K562 (cell line): ENCODE measurements around the gene GPC3. TPM values are rescaled to one million over a fixed set of nuclear protein-coding genes. Genes with fewer than 3 reads are reported as not detected.

ENCODE experiments used
- ATAC-seq: fragments of 200-7000 bp; cut with Tn5 transposase; 3 replicates; pipeline ENCODE4 v1.9.1; 2020; ENCODE audit warnings: moderate library complexity
- BruUV-seq: library from RNA; stranded (reverse); fragments of 400-500 nt; replicated peaks from 2 replicates; lab custom pipeline; 2021; lab: Mats Ljungman, UMichigan
- CTCF ChIA-PET: fragments of 300-600 bp; formaldehyde crosslinking; extraction: SDS; loops from one replicate; lab custom pipeline; 2021; ENCODE audit warnings: low intra/inter-chr PET ratio; lab: Yijun Ruan, JAX
- POLR2A ChIA-PET: fragments of 300-600, 350-650 bp; sonication (Branson Sonifier 250); formaldehyde crosslinking; extraction: SDS; loops from one replicate; lab custom pipeline; 2021; ENCODE audit warnings: antibody characterized with exemption, inconsistent platforms; lab: Yijun Ruan, JAX
- DNase-seq, 4 experiments: peaks; one replicate each; pipeline versions ENCODE4 v3.0.0 to v3.0.0-alpha.2; 2011 to 2018; ENCODE audit warnings: low spot score in 3 of 4, mixed read lengths in 3 of 4; ENCODE audit errors: extremely low read depth in 1 of 4
- FAIRE-seq: peaks from 2 replicates; lab custom pipeline; 2011; peaks lifted over from hg19 to GRCh38; lab: Jason Lieb, UNC
- H2AFZ ChIP-seq: 2 replicates; pipeline ENCODE4 v1.6.0; 2011; ENCODE audit warnings: low read depth, low read length, control low read depth, inconsistent platforms
- H3K27ac ChIP-seq: fragments of 200-600 bp; 3 replicates; pipeline ENCODE4 v1.8.0; 2011; ENCODE audit warnings: low read depth, mild to moderate bottlenecking, control low read depth, inconsistent platforms, low read length, moderate library complexity, mixed read lengths; ENCODE audit errors: extremely low read depth
- H3K27me3 ChIP-seq, 2 experiments: fragments of 300-600 bp in 1 of 2; 2 replicates in 1 of 2; 3 replicates in 1 of 2; pipeline versions ENCODE4 v1.6.0 to v1.8.0; 2011; ENCODE audit warnings: inconsistent platforms in 2 of 2, low read length in 2 of 2, mild to moderate bottlenecking in 1 of 2, mixed read lengths in 1 of 2, moderate library complexity in 1 of 2; ENCODE audit not compliant: control insufficient read depth in 2 of 2, insufficient read depth in 2 of 2
- H3K36me3 ChIP-seq: fragments of 300-600 bp; 3 replicates; pipeline ENCODE4 v1.8.0; 2011; ENCODE audit warnings: mild to moderate bottlenecking, low read length, inconsistent platforms; ENCODE audit not compliant: control insufficient read depth, insufficient read depth
- H3K4me1 ChIP-seq, 2 experiments: fragments of 200-600 bp in 1 of 2; replicated peaks in 1 of 2; 2 replicates in 1 of 2; 3 replicates in 1 of 2; pipeline versions ENCODE4 v1.5.1 to v1.8.0; 2011; ENCODE audit warnings: inconsistent platforms in 2 of 2, low read length in 2 of 2, mild to moderate bottlenecking in 1 of 2, mixed read lengths in 1 of 2, moderate library complexity in 1 of 2; ENCODE audit not compliant: control insufficient read depth in 2 of 2, insufficient read depth in 2 of 2
- H3K4me2 ChIP-seq: 2 replicates; pipeline ENCODE4 v1.6.1; 2011; ENCODE audit warnings: low read length, control low read depth, inconsistent platforms, mixed read lengths; ENCODE audit not compliant: insufficient read depth
- H3K4me3 ChIP-seq: fragments of 200-600 bp; sonication (generic), shearing (Covaris generic); 2 replicates; pipeline ENCODE4 v1.5.1; 2016; ENCODE audit warnings: control low read depth, inconsistent platforms
- H3K79me2 ChIP-seq: fragments of 200-600 bp; 3 replicates; pipeline ENCODE4 v1.8.0; 2011; ENCODE audit warnings: low read length, inconsistent platforms; ENCODE audit not compliant: control insufficient read depth, insufficient read depth
- H3K9ac ChIP-seq, 2 experiments: 2 replicates each; pipeline versions ENCODE4 v1.6.0 to v1.6.1; 2011; ENCODE audit warnings: low read depth in 2 of 2, low read length in 2 of 2, control low read depth in 1 of 2, inconsistent platforms in 1 of 2, mild to moderate bottlenecking in 1 of 2, mixed read lengths in 1 of 2; ENCODE audit not compliant: insufficient read depth in 1 of 2
- H3K9me1 ChIP-seq: one replicate; pipeline ENCODE4 v1.6.0; 2011; ENCODE audit warnings: inconsistent platforms, mild to moderate bottlenecking, low read length, moderate library complexity; ENCODE audit not compliant: control insufficient read depth, insufficient read depth
- H3K9me3 ChIP-seq: replicated peaks from 2 replicates; pipeline ENCODE4 v1.5.1; 2011; ENCODE audit warnings: low read depth, low read length, inconsistent platforms; ENCODE audit not compliant: control insufficient read depth, insufficient read depth
- H4K20me1 ChIP-seq: replicated peaks from 2 replicates; pipeline ENCODE4 v1.6.1; 2011; ENCODE audit warnings: low read length, inconsistent platforms, mixed read lengths; ENCODE audit not compliant: control insufficient read depth, insufficient read depth
- BRF1 ChIP-seq: IDR thresholded peaks from 3 replicates; pipeline ENCODE4 v1.6.1; 2011; ENCODE audit warnings: borderline replicate concordance, mild to moderate bottlenecking; ENCODE audit not compliant: insufficient read length; ENCODE audit errors: extremely low read depth
- KLF1 ChIP-seq: fragments of 450-650 bp; IDR thresholded peaks from 2 replicates; pipeline ENCODE4 v1.6.1; 2016; ENCODE audit warnings: missing genetic modification characterization, missing compliant biosample characterization
- LARP7 ChIP-seq: fragments of 450-650 bp; IDR thresholded peaks from 2 replicates; pipeline ENCODE4 v1.6.1; 2016
- RBM14 ChIP-seq: fragments of 200-400 bp; formaldehyde crosslinking; IDR thresholded peaks from 2 replicates; pipeline ENCODE4 v1.6.1; 2018; ENCODE audit warnings: low read depth, mild to moderate bottlenecking, low read length, moderate library complexity, borderline replicate concordance; ENCODE audit not compliant: insufficient read depth
- TCF7 ChIP-seq: sonication (generic); IDR thresholded peaks from 2 replicates; pipeline ENCODE4 v1.6.1; 2016; ENCODE audit warnings: antibody characterized with exemption, borderline replicate concordance
- ZFP91 ChIP-seq: sonication (generic); formaldehyde crosslinking; IDR thresholded peaks from 2 replicates; pipeline ENCODE4 v1.8.0; 2022; ENCODE audit warnings: mild to moderate bottlenecking, missing genetic modification reagents
- ZNF384 ChIP-seq: IDR thresholded peaks from 2 replicates; pipeline ENCODE4 v1.6.1; 2012; ENCODE audit warnings: low read depth, low read length, improper control_type of control experiment
- WGBS: fragments of 100-300 bp; shearing (Covaris generic); methylation state at CpG from one replicate; pipeline ENCODE4 v1.1.6; 2016; ENCODE audit warnings: low coverage, mixed read lengths; ENCODE audit not compliant: insufficient coverage; ENCODE audit errors: missing lambda C conversion rate; 5-methylcytosine and 5-hydroxymethylcytosine counted together
- in situ Hi-C: fragments of 300-500 bp; cut with MboI; formaldehyde crosslinking; loops from 4 replicates; pipeline ENCODE4 v1.15.0; 2018; ENCODE audit warnings: inconsistent platforms, mixed read lengths
- intact Hi-C: fragments of 100-400 bp; cut with micrococcal nuclease; formaldehyde crosslinking; loops from 2 replicates; pipeline ENCODE4 v1.14.2; 2022
- polyA plus RNA-seq, 8 experiments: library from polyadenylated mRNA; depleted of rRNA in 4 of 8; stranded (reverse) in 5 of 8; unstranded in 3 of 8; fragments of >200 nt; fragmentation: Nextera tagmentation in 2 of 8; fragmentation: Illumina TruSeq in 1 of 8; extraction: Ambion mirVana in 2 of 8; extraction: Trizol in 1 of 8; gene quantifications; 2 replicates each; pipeline versions ENCODE4 v1.2.1 to v1.2.3, GENCODE V29; 2011 to 2014; ENCODE audit warnings: inconsistent platforms in 1 of 8, missing spikeins in 1 of 8
- total RNA-seq, 7 experiments: library from RNA; depleted of rRNA in 6 of 7; stranded (reverse); fragments of >200 nt in 6 of 7; fragmentation: Illumina TruSeq in 2 of 7; extraction: Trizol in 2 of 7; gene quantifications; 2 replicates each; pipeline versions ENCODE4 v1.2.1 to v1.2.3, GENCODE V29; 2011 to 2021; ENCODE audit warnings: low replicate concordance in 1 of 7
- TF ChIP-seq, protein P1 (sequence below), 2 experiments: fragments of 450-650 bp in 1 of 2; sonication (generic) in 1 of 2; formaldehyde crosslinking in 1 of 2; IDR thresholded peaks in 1 of 2; conservative IDR thresholded peaks in 1 of 2; 2 replicates each; pipeline versions ENCODE4 v1.6.1 to v1.8.1; 2016 to 2023; ENCODE audit warnings: mild to moderate bottlenecking in 2 of 2, moderate library complexity in 2 of 2, inconsistent platforms in 1 of 2, missing genetic modification reagents in 1 of 2
- TF ChIP-seq, protein P2 (sequence below): fragments of 250-450 bp; sonication (Bioruptor Pico); IDR thresholded peaks from 2 replicates; pipeline ENCODE4 v1.9.0; 2021; ENCODE audit warnings: mild to moderate bottlenecking
- TF ChIP-seq, protein P3 (sequence below): fragments of 250-450 bp; sonication (Bioruptor Pico); IDR thresholded peaks from 2 replicates; pipeline ENCODE4 v1.8.0; 2022; ENCODE audit warnings: inconsistent platforms
- TF ChIP-seq, protein P4 (sequence below): IDR thresholded peaks from 2 replicates; pipeline ENCODE4 v1.6.1; 2016; ENCODE audit warnings: missing genetic modification characterization, missing compliant biosample characterization

Gene GPC3
- total and polyA plus RNA-seq, 9 of the 15 experiments (the other 6 are each of a cell fraction or from before 2014, with no cell fraction given): 0.42 TPM; not detected in 8

- TF ChIP-seq, protein P1, sequence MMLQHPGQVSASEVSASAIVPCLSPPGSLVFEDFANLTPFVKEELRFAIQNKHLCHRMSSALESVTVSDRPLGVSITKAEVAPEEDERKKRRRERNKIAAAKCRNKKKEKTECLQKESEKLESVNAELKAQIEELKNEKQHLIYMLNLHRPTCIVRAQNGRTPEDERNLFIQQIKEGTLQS (IDR thresholded peaks at IDR 0.05): no peak
- TF ChIP-seq, protein P1 (CRISPR knock-in tag; conservative IDR thresholded peaks at IDR 0.05): no peak
- TF ChIP-seq, all 486 proteins: peak for 0
These were observed 308.9 kb downstream of the GPC3 start (continued) for GRCh38 chrX:133676344-133677122.

DNA sequence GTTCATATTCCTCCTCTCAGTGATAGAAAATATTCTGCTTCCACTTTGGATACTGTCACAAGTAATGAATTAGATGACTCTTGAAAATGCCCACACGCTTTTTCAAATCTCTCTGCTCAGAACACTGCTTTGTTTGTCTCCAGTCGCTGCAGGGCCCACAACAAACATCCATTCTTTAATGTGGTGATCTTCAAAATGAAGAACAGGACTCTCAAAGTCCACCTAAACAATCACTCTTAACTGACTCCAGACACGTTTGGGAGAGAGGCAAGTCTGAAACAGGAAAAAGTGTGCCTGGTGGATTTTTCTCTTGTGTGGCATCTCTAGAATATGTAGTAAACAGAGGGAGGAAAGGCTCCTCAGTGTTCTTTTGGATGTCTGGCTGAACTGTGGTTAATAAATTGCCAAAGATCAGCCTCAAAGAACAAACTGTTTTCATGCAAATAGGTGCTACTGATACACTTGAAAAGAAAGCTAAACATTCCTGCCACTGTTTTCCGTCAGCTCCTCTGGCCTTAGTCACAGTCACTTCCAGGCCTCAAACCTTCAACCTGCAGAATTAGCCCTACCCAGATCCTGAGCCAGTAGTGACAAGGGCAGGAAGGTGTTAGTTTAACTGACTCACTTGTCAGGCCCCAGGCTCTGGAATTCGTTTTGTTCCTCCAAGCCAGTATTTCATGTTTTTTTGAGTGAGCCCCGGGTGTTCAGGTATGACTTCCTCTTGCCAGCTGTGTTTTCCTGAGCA lies 310.5 kb downstream of the GPC3 start:
- intact Hi-C loops: loop anchor here (5.0 kb wide), 1 partner anchor 933 kb away; no protein-coding TSS in a partner anchor
- 0% methylated on average over 6 of the region's 6 CpGs for WGBS
- Histone ChIP-seq H3K4me1 (no peaks in the 10 kb centered on the region), H3K27me3 (no peaks in the 10 kb centered on the region), H3K9ac (no peak overlapping the region), H3K4me2 (no peak overlapping the region), H3K9me3 (no peaks in the 10 kb centered on the region), H2AFZ (no peak overlapping the region), H3K4me3 (no peak overlapping the region), H3K79me2 (no peaks in the 10 kb centered on the region), H3K36me3 (no peaks in the 10 kb centered on the region), H3K9me1 (no peaks in the 10 kb centered on the region), H3K27ac (no peak overlapping the region), H4K20me1 (no peaks in the 10 kb centered on the region)
- POLR2A ChIA-PET: interaction anchor here (1.0 kb wide), 1 partner anchor 9 kb away, joined by 6 read pairs; no protein-coding TSS in a partner anchor
- no peak for ATAC-seq
- CTCF ChIA-PET: no interaction called here
- BruUV-seq: no TSS peak
- FAIRE-seq: no peak
- DNase-seq: no peak
- in situ Hi-C loops: loop anchor here (25.0 kb wide), 1 partner anchor 688 kb away; no protein-coding TSS in a partner anchor
- TF ChIP-seq KLF1 (tag) (no peak), BRF1 (no peak), TCF7 (no peak), ZFP91 (no peak), LARP7 (no peak), ZNF384 (no peak), RBM14 (no peak)
- TF ChIP-seq, protein P2, sequence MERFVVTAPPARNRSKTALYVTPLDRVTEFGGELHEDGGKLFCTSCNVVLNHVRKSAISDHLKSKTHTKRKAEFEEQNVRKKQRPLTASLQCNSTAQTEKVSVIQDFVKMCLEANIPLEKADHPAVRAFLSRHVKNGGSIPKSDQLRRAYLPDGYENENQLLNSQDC: no peak
- TF ChIP-seq, protein P3, sequence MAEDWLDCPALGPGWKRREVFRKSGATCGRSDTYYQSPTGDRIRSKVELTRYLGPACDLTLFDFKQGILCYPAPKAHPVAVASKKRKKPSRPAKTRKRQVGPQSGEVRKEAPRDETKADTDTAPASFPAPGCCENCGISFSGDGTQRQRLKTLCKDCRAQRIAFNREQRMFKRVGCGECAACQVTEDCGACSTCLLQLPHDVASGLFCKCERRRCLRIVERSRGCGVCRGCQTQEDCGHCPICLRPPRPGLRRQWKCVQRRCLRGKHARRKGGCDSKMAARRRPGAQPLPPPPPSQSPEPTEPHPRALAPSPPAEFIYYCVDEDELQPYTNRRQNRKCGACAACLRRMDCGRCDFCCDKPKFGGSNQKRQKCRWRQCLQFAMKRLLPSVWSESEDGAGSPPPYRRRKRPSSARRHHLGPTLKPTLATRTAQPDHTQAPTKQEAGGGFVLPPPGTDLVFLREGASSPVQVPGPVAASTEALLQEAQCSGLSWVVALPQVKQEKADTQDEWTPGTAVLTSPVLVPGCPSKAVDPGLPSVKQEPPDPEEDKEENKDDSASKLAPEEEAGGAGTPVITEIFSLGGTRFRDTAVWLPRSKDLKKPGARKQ (CRISPR knock-in tag): no peak
- TF ChIP-seq, protein P4, sequence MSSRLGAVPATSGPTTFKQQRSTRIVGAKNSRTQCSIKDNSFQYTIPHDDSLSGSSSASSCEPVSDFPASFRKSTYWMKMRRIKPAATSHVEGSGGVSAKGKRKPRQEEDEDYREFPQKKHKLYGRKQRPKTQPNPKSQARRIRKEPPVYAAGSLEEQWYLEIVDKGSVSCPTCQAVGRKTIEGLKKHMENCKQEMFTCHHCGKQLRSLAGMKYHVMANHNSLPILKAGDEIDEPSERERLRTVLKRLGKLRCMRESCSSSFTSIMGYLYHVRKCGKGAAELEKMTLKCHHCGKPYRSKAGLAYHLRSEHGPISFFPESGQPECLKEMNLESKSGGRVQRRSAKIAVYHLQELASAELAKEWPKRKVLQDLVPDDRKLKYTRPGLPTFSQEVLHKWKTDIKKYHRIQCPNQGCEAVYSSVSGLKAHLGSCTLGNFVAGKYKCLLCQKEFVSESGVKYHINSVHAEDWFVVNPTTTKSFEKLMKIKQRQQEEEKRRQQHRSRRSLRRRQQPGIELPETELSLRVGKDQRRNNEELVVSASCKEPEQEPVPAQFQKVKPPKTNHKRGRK (tag): no peak
